Heart left ventricle (tissue), 13 donors: ENCODE results near the gene IZUMO2.
"Not testable (repeated sequence)": the region's sequence is repeated elsewhere in the genome, so short reads cannot be mapped to it uniquely, and the experiment has no call there.

Experiments used
- CTCF ChIP-seq, 12 donors: fragments of 200-600 bp; sonication (generic) in 4 of 12; IDR thresholded peaks; one replicate each; pipeline versions ENCODE4 v1.5.0 to v1.8.0; 2018 to 2022; ENCODE audit warnings: antibody characterized with exemption in 12 of 12, mild to moderate bottlenecking in 5 of 12
- POLR2A ChIP-seq, 2 donors: fragments of 450-650 bp; IDR thresholded peaks; one replicate each; pipeline ENCODE4 v1.6.1; 2017; ENCODE audit warnings: antibody characterized with exemption in 2 of 2, mild to moderate bottlenecking in 2 of 2, moderate library complexity in 2 of 2
- donor health status: ischemic (EF 13 %, LVEDD 7.1; RV severe dilation, severe dysfunction).
- donor health status: DM: no; HTN: yes; CAD: no.
- donor health status: DM: no; HTN: no; CAD: no.
- donor health status: ischemic (EF 25% LVEDD 6.9; RV normal size, moderate dysfunction).
- donor health status: ischemic (EF 25% LVEDD 5.7; RV mildly dilated, moderate dysfunction).
- donor health status: ischemic (EF 35%, LVEDD 5.7; RV mildly dilated, moderate dysfunction).
- donor health status: nonischemic (EF 11% LVEDD 7.7; RV severe dilation, severe dysfunction).
- donor health status: DM: yes; HTN: yes; CAD: no.
- donor health status: PGD.
- donor health status: ischemic (EF 29% LVEDD 5.4; RV normal size, mild dysfunction).
- donor health status: nonischemic (EF 23%, LVEDD 6.1; RV moderate dilation, normal function).

GRCh38 chr19:50135856-50136602 is 27.1 kb downstream of the IZUMO2 start:
- TF ChIP-seq CTCF, POLR2A (IDR thresholded peaks at IDR 0.05): not testable (repeated sequence)
